H9 (cell line): ENCODE measurements around the gene NPBWR2. TPM values are rescaled to one million over a fixed set of nuclear protein-coding genes. Genes with fewer than 3 reads are reported as not detected.
A peak's percentile ranks its signal among the peaks of the same experiment; 100 is the strongest.

Experiments
- DNase-seq: peaks from one replicate; pipeline ENCODE4 v3.0.0-alpha.2; 2017
- H2AFZ ChIP-seq: one replicate; pipeline ENCODE4 v1.6.1; 2013; ENCODE audit warnings: mild to moderate bottlenecking, low read length, control low read depth, moderate library complexity
- H2AK5ac ChIP-seq: 2 replicates; pipeline ENCODE4 v1.6.1; 2013; ENCODE audit warnings: low read length, control low read depth, mixed read lengths; ENCODE audit not compliant: insufficient read length
- H2BK120ac ChIP-seq: one replicate; pipeline ENCODE4 v1.6.1; 2013; ENCODE audit warnings: low read depth, mild to moderate bottlenecking, low read length, control low read depth, inconsistent platforms; ENCODE audit not compliant: poor library complexity, severe bottlenecking
- H2BK12ac ChIP-seq: 2 replicates; pipeline ENCODE4 v1.6.1; 2013; ENCODE audit warnings: low read length, control low read depth, mixed read lengths, low read depth; ENCODE audit not compliant: insufficient read length
- H2BK15ac ChIP-seq: 2 replicates; pipeline ENCODE4 v1.6.1; 2013; ENCODE audit warnings: low read depth, low read length, control low read depth
- H2BK20ac ChIP-seq: one replicate; pipeline ENCODE4 v1.6.1; 2013; ENCODE audit warnings: low read depth, mild to moderate bottlenecking, low read length, control low read depth, inconsistent platforms; ENCODE audit not compliant: poor library complexity, severe bottlenecking
- H2BK5ac ChIP-seq: 2 replicates; pipeline ENCODE4 v1.6.1; 2013; ENCODE audit warnings: low read length, control low read depth, mixed read lengths; ENCODE audit not compliant: insufficient read length
- H3K14ac ChIP-seq: 2 replicates; pipeline ENCODE4 v1.6.1; 2013; ENCODE audit warnings: low read length, control low read depth; ENCODE audit not compliant: insufficient read depth
- H3K18ac ChIP-seq: 2 replicates; pipeline ENCODE4 v1.6.1; 2013; ENCODE audit warnings: low read depth, mild to moderate bottlenecking, mixed read lengths, low read length, control low read depth; ENCODE audit not compliant: insufficient read length
- H3K23ac ChIP-seq: 2 replicates; pipeline ENCODE4 v1.6.1; 2013; ENCODE audit warnings: low read length, control low read depth, mixed read lengths, low read depth; ENCODE audit not compliant: insufficient read length
- H3K23me2 ChIP-seq: 2 replicates; pipeline ENCODE4 v1.6.1; 2013; ENCODE audit warnings: low read depth, mild to moderate bottlenecking, mixed read lengths, low read length, control low read depth; ENCODE audit not compliant: insufficient read length, poor library complexity, severe bottlenecking
- H3K27ac ChIP-seq: 2 replicates; pipeline ENCODE4 v1.5.1; 2013; ENCODE audit warnings: low read length, control low read depth, mixed read lengths, low read depth; ENCODE audit not compliant: insufficient read length
- H3K27me3 ChIP-seq: 2 replicates; pipeline ENCODE4 v1.6.1; 2013; ENCODE audit warnings: low read length, control low read depth, inconsistent platforms; ENCODE audit not compliant: insufficient read depth
- H3K4ac ChIP-seq: 2 replicates; pipeline ENCODE4 v1.6.1; 2013; ENCODE audit warnings: low read depth, mild to moderate bottlenecking, control low read depth, inconsistent platforms, low read length, moderate library complexity
- H3K4me1 ChIP-seq: 2 replicates; pipeline ENCODE4 v1.6.1; 2013; ENCODE audit warnings: low read length, control low read depth, inconsistent platforms; ENCODE audit not compliant: insufficient read depth
- H3K4me2 ChIP-seq: 2 replicates; pipeline ENCODE4 v1.6.1; 2013; ENCODE audit warnings: low read length, control low read depth, mixed read lengths; ENCODE audit not compliant: insufficient read length, insufficient read depth
- H3K56ac ChIP-seq: 2 replicates; pipeline ENCODE4 v1.6.1; 2013; ENCODE audit warnings: low read depth, mild to moderate bottlenecking, mixed read lengths, low read length, control low read depth; ENCODE audit not compliant: insufficient read length
- H3K79me1 ChIP-seq: 2 replicates; pipeline ENCODE4 v1.6.1; 2013; ENCODE audit warnings: low read depth, mild to moderate bottlenecking, moderate library complexity, low read length, control low read depth, inconsistent platforms; ENCODE audit not compliant: insufficient read depth, poor library complexity, severe bottlenecking
- H3K79me2 ChIP-seq: 2 replicates; pipeline ENCODE4 v1.6.1; 2013; ENCODE audit warnings: low read length, control low read depth, inconsistent platforms; ENCODE audit not compliant: insufficient read depth
- H3K9ac ChIP-seq: 2 replicates; pipeline ENCODE4 v1.6.1; 2013; ENCODE audit warnings: low read length, control low read depth, mixed read lengths; ENCODE audit not compliant: insufficient read length; ENCODE audit errors: extremely low read depth
- H3K9me3 ChIP-seq: one replicate; pipeline ENCODE4 v1.6.1; 2013; ENCODE audit warnings: low read depth, low read length, inconsistent platforms; ENCODE audit not compliant: control insufficient read depth
- H3T11ph ChIP-seq: one replicate; pipeline ENCODE4 v1.6.1; 2013; ENCODE audit warnings: mild to moderate bottlenecking, low read length, control low read depth, inconsistent platforms
- H4K20me1 ChIP-seq: one replicate; pipeline ENCODE4 v1.6.1; 2013; ENCODE audit not compliant: control insufficient read depth, insufficient read length, insufficient read depth
- H4K5ac ChIP-seq: 2 replicates; pipeline ENCODE4 v1.6.1; 2013; ENCODE audit warnings: low read depth, mild to moderate bottlenecking, mixed read lengths, low read length, control low read depth; ENCODE audit not compliant: insufficient read length
- H4K8ac ChIP-seq: replicated peaks from 2 replicates; pipeline ENCODE4 v1.6.1; 2013; ENCODE audit warnings: low read length, control low read depth, mixed read lengths, low read depth; ENCODE audit not compliant: insufficient read length
- H4K91ac ChIP-seq: 2 replicates; pipeline ENCODE4 v1.6.1; 2013; ENCODE audit warnings: low read depth, mild to moderate bottlenecking, moderate library complexity, mixed read lengths, low read length, control low read depth; ENCODE audit not compliant: insufficient read length
- H3K27ac Mint-ChIP-seq, 3 experiments: 2 replicates in 2 of 3; 3 replicates in 1 of 3; pipeline ENCODE4 v1.8.0; 2020 to 2021; ENCODE audit warnings: mixed read lengths in 3 of 3, mild to moderate bottlenecking in 1 of 3, moderate library complexity in 1 of 3
- H3K27me3 Mint-ChIP-seq: 2 replicates; pipeline ENCODE4 v1.8.0; 2021; ENCODE audit warnings: low read depth, mild to moderate bottlenecking, moderate library complexity, mixed read lengths
- H3K36me3 Mint-ChIP-seq, 3 experiments: 2 replicates in 2 of 3; 3 replicates in 1 of 3; pipeline ENCODE4 v1.8.0; 2020 to 2021; ENCODE audit warnings: low read depth in 3 of 3, mixed read lengths in 3 of 3; ENCODE audit not compliant: insufficient read depth in 1 of 3
- H3K4me1 Mint-ChIP-seq, 2 experiments: 2 replicates each; pipeline ENCODE4 v1.8.0; 2020; ENCODE audit warnings: mixed read lengths in 2 of 2
- H3K4me3 Mint-ChIP-seq, 2 experiments: 2 replicates in 1 of 2; 3 replicates in 1 of 2; pipeline ENCODE4 v1.8.0; 2020 to 2021; ENCODE audit warnings: mild to moderate bottlenecking in 2 of 2, mixed read lengths in 2 of 2, moderate library complexity in 1 of 2
- H3K9me3 Mint-ChIP-seq, 2 experiments: 2 replicates in 1 of 2; 3 replicates in 1 of 2; pipeline ENCODE4 v1.8.0; 2020; ENCODE audit warnings: mild to moderate bottlenecking in 2 of 2, mixed read lengths in 2 of 2, moderate library complexity in 1 of 2
- WGBS: extraction: QIAGEN DNeasy Blood & Tissue Kit; methylation state at CpG from one replicate; pipeline ENCODE4 v1.1.7; 2013; ENCODE audit warnings: missing lambda C conversion rate, low lambda C conversion rate, mixed read lengths; ENCODE audit not compliant: insufficient read length; ENCODE audit errors: extremely low coverage; 5-methylcytosine and 5-hydroxymethylcytosine counted together
- microRNA-seq: library from miRNA; unstranded; fragments of <30 nt; microRNA quantifications from one replicate; pipeline ENCODE4, GENCODE V29; 2020; ENCODE audit warnings: borderline microRNAs expressed
- total RNA-seq: library from RNA; stranded (reverse); gene quantifications from 2 replicates; pipeline ENCODE4 v1.2.1, GENCODE V29; 2021
- TF ChIP-seq, protein P1 (sequence below): fragments of 200-600 bp; sonication (generic); conservative IDR thresholded peaks from 3 replicates; pipeline ENCODE4 v1.8.0; 2021; ENCODE audit warnings: antibody characterized with exemption, mild to moderate bottlenecking

NPBWR2 gene
- total RNA-seq, 1 experiment from 2014 or later = not detected

DNA sequence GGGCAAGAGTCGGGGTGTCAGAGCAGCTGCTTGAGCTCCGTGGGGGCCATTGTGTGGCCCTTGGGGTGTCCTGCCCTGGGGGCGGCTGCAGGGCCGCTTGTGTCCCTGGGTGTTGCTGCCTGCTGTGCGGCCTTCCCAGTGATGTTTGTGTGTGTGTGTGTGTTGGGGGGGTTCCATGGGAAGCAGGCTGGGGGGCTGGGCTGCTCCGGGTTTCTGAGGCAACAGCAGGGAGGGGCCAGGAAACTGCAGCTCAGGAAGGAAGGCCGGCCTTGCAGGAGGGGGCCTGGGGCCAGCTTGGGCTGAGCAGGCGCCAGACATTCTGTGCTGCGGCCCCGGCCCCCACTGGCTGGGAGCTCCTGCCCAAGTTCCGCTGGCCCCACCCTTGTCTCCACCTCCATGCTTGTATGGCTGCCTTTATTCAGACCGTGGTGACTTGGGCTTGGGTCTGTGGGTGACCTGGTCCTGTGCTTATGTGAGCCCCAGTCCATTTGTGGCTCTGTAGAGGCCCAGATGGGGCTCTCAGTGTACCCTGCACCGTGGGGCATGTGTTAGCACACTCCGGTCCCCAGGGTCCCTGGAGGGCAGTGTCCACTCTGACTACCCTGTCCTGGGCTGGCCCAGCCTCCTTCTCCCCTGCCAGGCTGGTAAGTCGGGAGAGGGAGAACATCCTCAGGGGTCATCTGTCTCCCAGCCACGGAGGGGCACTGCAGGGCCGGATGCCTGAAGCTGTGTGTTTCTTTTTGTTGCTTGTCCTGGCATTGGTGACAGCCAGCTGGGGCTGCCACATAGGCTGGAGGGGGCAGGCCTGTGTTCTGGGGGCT, 53.3 kb downstream of the NPBWR2 start:
- H3K23ac ChIP-seq = no peak overlapping the region
- H2BK5ac ChIP-seq = no peak overlapping the region
- peak; percentile 78 for DNase-seq
- H3K27me3 ChIP-seq = peaks cover 4% of the 10 kb centered on the region; the same call in 1 of the 2 replicates
- H3T11ph ChIP-seq = no peak overlapping the region
- no peak overlapping the region for H3K9ac ChIP-seq
- no peak overlapping the region for H2AK5ac ChIP-seq
- TF ChIP-seq, protein P1, sequence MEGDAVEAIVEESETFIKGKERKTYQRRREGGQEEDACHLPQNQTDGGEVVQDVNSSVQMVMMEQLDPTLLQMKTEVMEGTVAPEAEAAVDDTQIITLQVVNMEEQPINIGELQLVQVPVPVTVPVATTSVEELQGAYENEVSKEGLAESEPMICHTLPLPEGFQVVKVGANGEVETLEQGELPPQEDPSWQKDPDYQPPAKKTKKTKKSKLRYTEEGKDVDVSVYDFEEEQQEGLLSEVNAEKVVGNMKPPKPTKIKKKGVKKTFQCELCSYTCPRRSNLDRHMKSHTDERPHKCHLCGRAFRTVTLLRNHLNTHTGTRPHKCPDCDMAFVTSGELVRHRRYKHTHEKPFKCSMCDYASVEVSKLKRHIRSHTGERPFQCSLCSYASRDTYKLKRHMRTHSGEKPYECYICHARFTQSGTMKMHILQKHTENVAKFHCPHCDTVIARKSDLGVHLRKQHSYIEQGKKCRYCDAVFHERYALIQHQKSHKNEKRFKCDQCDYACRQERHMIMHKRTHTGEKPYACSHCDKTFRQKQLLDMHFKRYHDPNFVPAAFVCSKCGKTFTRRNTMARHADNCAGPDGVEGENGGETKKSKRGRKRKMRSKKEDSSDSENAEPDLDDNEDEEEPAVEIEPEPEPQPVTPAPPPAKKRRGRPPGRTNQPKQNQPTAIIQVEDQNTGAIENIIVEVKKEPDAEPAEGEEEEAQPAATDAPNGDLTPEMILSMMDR = peak; percentile 55
- H4K5ac ChIP-seq = no peak overlapping the region
- no peaks in the 10 kb centered on the region for H3K23me2 ChIP-seq
- no peaks in the 10 kb centered on the region for H3K9me3 ChIP-seq
- H4K20me1 ChIP-seq = no peaks in the 10 kb centered on the region
- H3K79me1 ChIP-seq = no peaks in the 10 kb centered on the region
- peaks cover 21 to 30% of the 10 kb centered on the region in 2 experiments for H3K4me1 Mint-ChIP-seq
- no peak overlapping the region for H3K4me3 Mint-ChIP-seq
- no peaks in the 10 kb centered on the region; a peak in 1 of 5 replicates for H3K9me3 Mint-ChIP-seq
- H4K91ac ChIP-seq = no peak overlapping the region
- no peak overlapping the region for H3K27ac Mint-ChIP-seq
- H3K4me1 ChIP-seq = no peaks in the 10 kb centered on the region
- no peak overlapping the region for H3K4me2 ChIP-seq
- no peak overlapping the region for H2AFZ ChIP-seq
- H3K36me3 Mint-ChIP-seq = no peaks in the 10 kb centered on the region; a peak in 1 of 7 replicates
- H3K4ac ChIP-seq = no peak overlapping the region
- H3K56ac ChIP-seq = no peak overlapping the region
- no peak overlapping the region for H3K18ac ChIP-seq
- H2BK120ac ChIP-seq = no peak overlapping the region
- WGBS = no CpG with 5 or more reads among the region's 17 CpGs
- no peak overlapping the region for H2BK15ac ChIP-seq
- peaks cover 34% of the 10 kb centered on the region for H3K27me3 Mint-ChIP-seq
- no peak overlapping the region for H2BK12ac ChIP-seq
- no peak overlapping the region for H3K27ac ChIP-seq
- H4K8ac ChIP-seq = no peak overlapping the region
- no peak overlapping the region for H3K14ac ChIP-seq
- no peaks in the 10 kb centered on the region for H3K79me2 ChIP-seq
- H2BK20ac ChIP-seq = no peak overlapping the region

Small RNA genes within 50 kb of the gene (microRNA-seq; reads per million reads assigned to microRNA genes)
- gene MIR6813 = not detected

Other genes with a start within 250 kb of the NPBWR2 start
- gene ABHD16B, start 246.1 kb downstream of the NPBWR2 start, total RNA-seq = not detected in 2 replicates
- gene TPD52L2, start 242.3 kb downstream of the NPBWR2 start, total RNA-seq = 94.1 and 98.4 TPM in 2 replicates
- 42.9 and 43.0 TPM in 2 replicates for gene DNAJC5, start 212.4 kb downstream of the NPBWR2 start, total RNA-seq
- 35.6 and 40.9 TPM in 2 replicates for gene UCKL1, start 151.1 kb downstream of the NPBWR2 start, total RNA-seq
- 43.8 and 46.0 TPM in 2 replicates for gene ZNF512B, start 137.6 kb downstream of the NPBWR2 start, total RNA-seq
- gene SAMD10, start 127.9 kb downstream of the NPBWR2 start, total RNA-seq = 5.2 and 5.7 TPM in 2 replicates
- 87.9 and 91.3 TPM in 2 replicates for gene PRPF6, start 126.4 kb downstream of the NPBWR2 start, total RNA-seq
- 1.3 and 2.2 TPM in 2 replicates for gene C20orf204, start 71.4 kb downstream of the NPBWR2 start, total RNA-seq
- 1.6 and 2.0 TPM in 2 replicates for gene SOX18, start 57.9 kb downstream of the NPBWR2 start, total RNA-seq
- 48.1 and 51.7 TPM in 2 replicates for gene TCEA2, start 44.4 kb downstream of the NPBWR2 start, total RNA-seq
- 11.7 and 12.8 TPM in 2 replicates for gene RGS19, start 28.0 kb downstream of the NPBWR2 start, total RNA-seq
- 0.90 and 1.0 TPM in 2 replicates for gene OPRL1, start 27.5 kb downstream of the NPBWR2 start, total RNA-seq
- gene LKAAEAR1, start 23.2 kb downstream of the NPBWR2 start, total RNA-seq = 0.39 TPM in 1 of 2 replicates, not detected in the other
- gene MYT1, start 56.9 kb upstream of the NPBWR2 start, total RNA-seq = 0.68 and 0.79 TPM in 2 replicates
- 52.0 and 52.7 TPM in 2 replicates for gene PCMTD2, start 148.2 kb upstream of the NPBWR2 start, total RNA-seq